NCI-H526 treated with DMSO at 0.1 percent for 48 hours (cell line): ENCODE measurements around the gene NR4A1.

Source experiments
- DNase-seq: peaks from one replicate; lab custom pipeline; 2025; lab: John Stamatoyannopoulos, UW

Gene NR4A1

GRCh38 chr12:52018433-52019112, 32.7 kb upstream of the NR4A1 start:
- peak; percentile 63 for DNase-seq

- peak; percentile 55 for DNase-seq
These were observed 32.0 kb upstream of the NR4A1 start for GRCh38 chr12:52019113-52019770.

DNA sequence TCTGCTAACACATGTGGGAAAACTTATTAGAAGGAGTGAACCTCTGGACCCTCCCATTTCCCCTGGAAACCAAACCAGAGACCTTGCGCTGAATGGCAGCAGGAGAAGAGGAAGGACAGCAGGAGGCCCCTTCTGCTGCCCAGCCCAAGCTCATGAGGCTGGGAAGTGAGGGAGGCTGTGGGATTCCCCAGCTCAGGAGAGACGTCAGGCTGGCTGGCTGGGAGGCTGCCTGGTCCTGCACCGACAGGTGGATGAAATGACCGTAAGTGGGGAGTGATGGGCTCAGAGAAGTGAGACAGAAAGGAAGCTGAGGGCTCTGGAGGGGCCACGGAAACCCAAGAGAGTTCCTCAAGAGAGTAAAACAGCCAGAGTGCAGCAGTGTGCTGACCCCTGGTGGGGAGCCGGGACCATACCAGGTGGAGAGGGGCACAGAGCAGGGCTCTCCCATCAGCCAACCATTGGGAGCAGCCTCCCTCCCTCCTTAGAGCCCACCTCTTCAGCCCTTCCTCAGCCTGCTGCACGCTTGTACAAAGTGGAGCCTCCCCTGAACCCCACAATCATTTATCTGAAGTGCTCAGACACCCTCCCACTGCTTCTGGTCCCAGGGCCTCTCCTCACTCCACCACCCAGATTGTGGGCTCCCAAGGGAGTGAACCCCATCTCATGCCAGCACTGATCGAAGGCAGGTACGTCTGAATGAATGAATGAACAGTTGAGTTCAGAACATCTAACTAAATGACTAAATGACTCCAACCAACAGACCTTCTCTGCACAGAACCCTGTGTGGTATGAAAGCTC, 30.5 kb upstream of the NR4A1 start:
- DNase-seq: peak; percentile 70

- peak; percentile 33 for DNase-seq
These were observed 28.4 kb upstream of the NR4A1 start for GRCh38 chr12:52022841-52023181.

DNA sequence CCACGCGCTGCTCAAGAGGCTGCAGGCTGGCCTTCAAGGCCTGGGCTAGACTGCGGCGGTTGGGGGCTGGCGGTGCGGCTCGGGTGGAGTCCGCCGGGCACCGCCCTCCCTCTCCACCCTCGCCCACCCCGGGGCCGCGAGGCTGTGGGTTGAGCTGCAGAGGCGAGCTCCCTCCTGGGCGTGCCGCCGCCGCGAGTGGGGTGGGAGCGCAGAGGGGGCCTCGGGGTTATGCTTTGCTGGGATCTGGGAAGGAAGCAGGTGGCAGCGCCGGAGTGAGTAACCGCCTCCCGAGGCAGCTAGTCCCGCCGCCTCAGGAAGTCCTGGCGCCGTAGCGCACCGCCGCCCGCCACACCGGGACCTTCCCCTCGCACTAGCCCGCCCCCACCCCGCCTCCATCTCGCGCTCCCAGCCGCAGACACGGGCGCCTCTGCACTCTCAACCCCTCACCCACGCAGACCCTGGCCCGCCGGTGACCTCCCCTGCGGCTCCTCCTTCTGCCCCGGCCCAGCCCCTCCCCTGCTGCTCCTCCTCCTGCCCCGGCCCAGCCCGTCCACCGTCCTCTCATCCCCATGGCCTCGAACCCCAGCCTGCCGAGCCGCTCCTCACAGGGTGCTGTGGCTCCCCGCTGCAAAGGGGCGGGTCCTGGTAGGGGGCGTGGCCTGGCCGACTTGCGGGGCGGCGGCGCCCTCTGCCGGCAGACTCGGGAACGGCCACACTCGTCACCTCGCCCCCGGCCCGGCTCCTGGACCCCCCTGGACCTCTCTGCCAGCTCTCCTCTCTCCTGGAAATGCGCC, 27.9 kb upstream of the NR4A1 start:
- peak; percentile 53 for DNase-seq

DNA sequence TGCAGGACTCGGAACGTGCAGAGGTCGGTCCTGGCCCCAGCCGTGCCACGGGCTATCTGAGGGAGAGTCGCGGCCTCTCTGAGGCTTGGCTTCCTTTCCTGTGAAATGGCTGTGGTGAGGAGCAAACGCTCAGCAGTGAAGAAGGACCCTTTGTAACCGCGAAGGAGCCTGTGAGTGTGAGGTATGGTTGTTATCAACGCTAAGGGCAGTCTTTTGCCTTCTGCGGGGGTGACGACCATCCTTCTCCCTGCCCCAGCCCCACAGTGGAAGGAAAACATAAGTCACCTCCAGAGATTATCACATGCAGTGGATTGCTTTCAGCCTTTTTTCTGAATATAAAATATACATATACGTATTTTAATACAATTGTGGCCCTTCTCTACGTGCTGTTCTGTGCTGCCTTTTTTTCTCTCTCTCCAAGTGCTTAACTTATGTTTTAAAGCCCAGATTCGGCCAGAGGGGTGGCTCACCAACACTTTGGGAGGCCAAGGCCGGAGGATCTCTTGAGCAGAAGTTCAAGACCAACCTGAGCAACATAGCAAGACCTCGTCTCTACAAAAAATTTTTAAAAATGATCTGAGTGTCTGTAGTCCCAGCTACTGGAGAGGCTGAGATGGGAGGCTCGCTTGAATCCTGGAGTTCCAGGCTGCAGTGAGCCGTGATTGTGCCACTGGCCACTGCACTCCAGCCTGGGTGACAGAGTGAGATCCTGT, 27.1 kb upstream of the NR4A1 start:
- DNase-seq: no peak

DNA sequence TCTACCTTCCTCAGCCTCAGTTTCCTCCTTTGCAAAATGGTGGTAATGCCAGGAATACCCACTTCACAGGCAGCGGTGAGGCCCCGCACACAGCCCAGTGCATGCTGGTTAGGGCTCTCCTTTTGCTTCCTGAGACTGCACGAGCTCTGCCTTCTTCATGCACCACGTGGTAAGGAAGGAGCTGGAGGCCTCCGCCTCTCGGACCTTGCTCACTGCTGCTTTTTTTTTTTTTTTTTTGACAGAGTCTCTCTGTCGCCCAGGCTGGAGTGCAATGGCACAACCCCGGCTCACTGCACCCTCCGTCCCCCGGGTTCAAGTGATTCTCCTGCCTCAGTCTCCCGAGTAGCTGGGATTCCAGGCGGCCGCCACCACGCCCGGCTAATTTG, 26.4 kb upstream of the NR4A1 start:
- no peak for DNase-seq

DNA sequence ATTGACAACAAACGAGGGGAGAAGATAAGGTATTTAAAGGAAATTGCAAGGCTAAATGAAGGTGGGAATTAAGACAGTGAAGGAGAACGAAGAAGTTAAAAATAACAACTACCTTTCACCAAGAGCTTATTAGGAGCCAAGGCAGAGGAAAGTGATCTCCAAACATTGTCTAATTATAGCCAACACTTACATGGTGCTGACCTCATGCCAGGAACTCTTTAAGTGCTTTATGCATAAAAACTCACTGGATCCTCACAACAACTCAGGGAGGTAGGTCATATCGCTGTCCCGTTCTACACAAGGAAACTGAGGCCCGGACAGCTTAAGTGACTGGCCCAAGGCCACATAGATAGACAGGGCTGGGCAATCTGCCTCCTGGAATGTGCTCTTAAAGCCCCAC, 25.0 kb upstream of the NR4A1 start:
- DNase-seq: no peak

- DNase-seq: no peak
These were observed 24.0 kb upstream of the NR4A1 start for GRCh38 chr12:52027085-52027843.

GRCh38 chr12:52029685-52030084, 21.6 kb upstream of the NR4A1 start:
- peak; percentile 73 for DNase-seq

- no peak for DNase-seq
These were observed 18.8 kb upstream of the NR4A1 start for GRCh38 chr12:52032446-52032803.

DNA sequence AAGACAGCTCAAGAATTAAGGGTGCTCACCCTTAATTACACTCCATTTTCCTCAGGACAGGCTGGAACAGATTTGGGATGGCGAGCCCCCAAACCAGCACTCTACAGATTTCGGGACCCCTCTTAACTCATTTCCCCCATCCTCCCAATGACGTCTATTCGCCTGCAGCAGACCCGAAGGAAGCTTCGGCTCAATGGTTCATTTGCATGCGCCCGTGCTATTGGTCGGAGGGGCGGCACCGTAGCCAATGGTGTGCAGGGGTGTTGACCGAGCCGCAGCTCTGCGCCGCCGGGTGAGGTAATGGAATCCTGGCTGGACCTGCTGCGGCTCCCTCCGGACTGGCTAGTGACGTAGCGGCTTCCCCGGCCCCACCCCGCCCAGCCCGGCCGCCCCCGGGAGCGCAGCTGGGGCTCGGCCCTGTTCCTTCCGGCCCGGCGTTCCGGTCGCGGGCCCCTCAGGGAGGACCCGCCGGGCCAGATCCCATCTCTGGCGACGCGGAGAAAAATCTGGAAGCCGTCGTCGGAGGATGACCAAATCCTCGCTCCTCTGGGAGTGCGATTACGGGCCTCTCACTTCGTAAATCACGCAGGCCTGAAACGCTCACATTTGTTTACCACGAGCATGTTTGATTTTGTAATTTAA, 18.3 kb upstream of the NR4A1 start:
- DNase-seq: peak; percentile 89

- DNase-seq: no peak
These were observed 17.6 kb upstream of the NR4A1 start for GRCh38 chr12:52033446-52034140.

- DNase-seq: no peak
These were observed 16.1 kb upstream of the NR4A1 start for GRCh38 chr12:52035190-52035589.

GRCh38 chr12:52035926-52036325, 15.3 kb upstream of the NR4A1 start:
- DNase-seq: no peak

DNA sequence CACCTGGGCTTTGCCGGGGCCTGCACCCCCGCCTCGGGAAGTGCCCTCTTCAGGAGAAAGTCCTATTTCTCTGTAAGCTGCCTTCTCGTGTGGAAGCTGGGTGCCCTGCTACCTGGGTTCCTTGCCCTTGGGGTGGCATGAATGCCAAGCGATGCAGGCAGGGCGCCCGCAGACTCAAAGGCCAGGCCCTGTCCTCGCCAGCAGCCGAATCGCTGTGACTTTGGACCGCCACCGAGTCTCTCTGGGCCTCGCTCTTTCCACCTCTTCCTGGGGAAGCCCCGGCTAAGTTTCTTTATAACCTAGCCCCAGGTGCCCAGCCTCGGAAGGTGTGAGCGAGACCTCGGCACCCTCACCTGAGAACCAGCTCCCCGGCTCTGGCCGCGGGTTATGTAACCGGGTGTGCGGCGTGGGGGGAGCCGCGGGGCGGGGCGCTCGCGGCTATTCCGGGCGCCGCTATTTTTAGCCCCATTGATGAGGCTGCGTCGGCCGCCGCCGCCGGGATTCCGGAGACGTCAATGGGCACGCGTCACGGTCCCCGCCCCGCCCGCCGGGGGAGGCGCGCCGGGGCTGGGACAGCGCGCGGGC, 14.6 kb upstream of the NR4A1 start:
- DNase-seq: peak; percentile 25

DNA sequence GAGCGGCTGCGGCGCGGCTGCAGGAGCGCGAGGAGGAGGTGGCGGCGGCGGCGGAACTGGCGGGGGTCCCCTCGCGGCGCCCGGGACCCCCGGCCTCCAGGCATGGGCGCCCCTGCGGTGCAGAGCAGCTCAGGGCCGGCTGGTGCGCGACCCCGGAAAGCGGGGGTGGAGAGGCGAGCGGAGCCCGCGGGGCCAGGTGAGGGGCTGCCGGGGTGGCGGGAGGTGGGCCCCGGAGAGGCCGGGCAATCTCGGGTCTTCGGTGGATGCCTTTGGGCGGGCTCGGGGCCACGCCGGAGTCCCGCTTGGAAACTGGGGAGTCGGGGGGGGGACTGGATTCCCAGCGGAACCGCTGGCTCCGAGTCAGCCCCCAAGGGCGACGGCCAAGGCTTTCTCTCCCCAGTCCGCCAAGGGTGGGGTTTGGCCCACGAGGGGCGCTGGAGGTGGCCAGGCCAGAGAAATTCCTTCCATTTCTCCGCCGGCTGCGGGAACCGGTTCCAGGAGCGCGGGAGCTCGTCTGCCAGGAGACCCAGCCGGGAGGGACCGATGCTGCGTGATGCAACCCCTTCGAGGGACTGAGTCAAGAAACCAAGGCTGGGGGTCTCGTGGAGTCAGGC, 13.9 kb upstream of the NR4A1 start:
- peak; percentile 8 for DNase-seq

GRCh38 chr12:52038447-52038846, 12.8 kb upstream of the NR4A1 start:
- no peak for DNase-seq

DNA sequence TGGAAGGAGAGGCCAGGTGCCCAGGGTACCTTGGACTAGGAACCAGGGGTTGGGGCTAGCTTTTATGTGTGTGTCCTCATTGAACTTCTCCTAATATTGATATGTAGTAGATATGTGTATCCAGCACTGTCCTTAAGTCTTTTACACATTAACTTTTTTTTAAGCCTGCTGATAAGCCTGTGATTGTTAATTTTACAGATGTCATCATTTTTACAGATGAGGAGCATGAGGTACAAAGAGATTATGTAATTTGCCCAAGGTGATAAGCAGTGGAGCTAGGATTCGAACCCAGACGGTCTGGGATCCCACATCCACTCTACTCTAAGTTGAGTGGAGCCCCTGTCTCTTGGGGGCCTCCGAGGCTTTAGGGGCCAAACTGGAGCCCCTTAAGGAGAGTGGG, 10.2 kb upstream of the NR4A1 start:
- DNase-seq: no peak
